HCT116 (cell line): ENCODE data around the gene HBG2.

Experiments
- EZH2 ChIP-seq: fragments of 200-600 bp; sonication (generic); IDR thresholded peaks from 2 replicates; pipeline ENCODE4 v1.6.1; 2017; ENCODE audit warnings: antibody characterized with exemption, mixed run types
- SP1 ChIP-seq: IDR thresholded peaks from 2 replicates; pipeline ENCODE4 v1.6.1; 2012; ENCODE audit warnings: low read depth
- SRF ChIP-seq: IDR thresholded peaks from 2 replicates; pipeline ENCODE4 v1.6.1; 2012; ENCODE audit warnings: low read depth
- TF ChIP-seq, protein P1 (sequence below), 3 experiments: fragments of 200-600 bp in 1 of 3; sonication (generic) in 1 of 3; IDR thresholded peaks in 2 of 3; conservative IDR thresholded peaks in 1 of 3; 2 replicates each; pipeline ENCODE4 v1.5.1; 2012 to 2017; ENCODE audit warnings: low read depth in 2 of 3, low read length in 2 of 3, antibody characterized with exemption in 1 of 3, borderline replicate concordance in 1 of 3, control low read depth in 1 of 3, mild to moderate bottlenecking in 1 of 3, mixed read lengths in 1 of 3, mixed run types in 1 of 3, moderate library complexity in 1 of 3; ENCODE audit not compliant: insufficient read depth in 1 of 3
- TF ChIP-seq, protein P2 (sequence below): IDR thresholded peaks from 2 replicates; pipeline ENCODE4 v1.6.1; 2012; ENCODE audit warnings: low read depth

DNA sequence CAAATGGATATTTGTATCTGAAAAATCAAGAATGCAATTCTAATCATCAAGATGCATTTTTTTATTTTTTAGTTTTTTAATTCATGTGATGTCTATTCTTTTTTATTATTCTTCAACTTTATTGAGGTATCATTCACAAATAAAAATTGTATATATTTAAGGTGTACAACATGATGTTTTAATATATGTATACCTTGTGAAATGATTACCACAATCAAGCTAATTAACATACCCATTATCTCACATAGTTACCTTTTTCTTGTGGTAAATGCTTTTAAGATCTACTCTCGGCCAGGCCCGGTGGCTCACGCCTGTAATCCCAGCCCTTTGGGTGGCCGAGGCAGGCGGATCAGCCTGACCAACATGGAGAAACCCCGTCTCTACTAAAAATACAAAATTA is 31.4 kb downstream of the HBG2 start:
- no peak for TF ChIP-seq EZH2
- no peak for TF ChIP-seq SRF
- TF ChIP-seq, protein P1, sequence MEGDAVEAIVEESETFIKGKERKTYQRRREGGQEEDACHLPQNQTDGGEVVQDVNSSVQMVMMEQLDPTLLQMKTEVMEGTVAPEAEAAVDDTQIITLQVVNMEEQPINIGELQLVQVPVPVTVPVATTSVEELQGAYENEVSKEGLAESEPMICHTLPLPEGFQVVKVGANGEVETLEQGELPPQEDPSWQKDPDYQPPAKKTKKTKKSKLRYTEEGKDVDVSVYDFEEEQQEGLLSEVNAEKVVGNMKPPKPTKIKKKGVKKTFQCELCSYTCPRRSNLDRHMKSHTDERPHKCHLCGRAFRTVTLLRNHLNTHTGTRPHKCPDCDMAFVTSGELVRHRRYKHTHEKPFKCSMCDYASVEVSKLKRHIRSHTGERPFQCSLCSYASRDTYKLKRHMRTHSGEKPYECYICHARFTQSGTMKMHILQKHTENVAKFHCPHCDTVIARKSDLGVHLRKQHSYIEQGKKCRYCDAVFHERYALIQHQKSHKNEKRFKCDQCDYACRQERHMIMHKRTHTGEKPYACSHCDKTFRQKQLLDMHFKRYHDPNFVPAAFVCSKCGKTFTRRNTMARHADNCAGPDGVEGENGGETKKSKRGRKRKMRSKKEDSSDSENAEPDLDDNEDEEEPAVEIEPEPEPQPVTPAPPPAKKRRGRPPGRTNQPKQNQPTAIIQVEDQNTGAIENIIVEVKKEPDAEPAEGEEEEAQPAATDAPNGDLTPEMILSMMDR (IDR thresholded peaks at IDR 0.05 in 2 of 3, conservative IDR thresholded peaks at IDR 0.05 in 1 of 3; ENCODE audit: borderline replicate concordance in 1 of 3, insufficient read depth in 1 of 3, low read depth in 2 of 3, low read length in 2 of 3), result no peak
- TF ChIP-seq, protein P2, sequence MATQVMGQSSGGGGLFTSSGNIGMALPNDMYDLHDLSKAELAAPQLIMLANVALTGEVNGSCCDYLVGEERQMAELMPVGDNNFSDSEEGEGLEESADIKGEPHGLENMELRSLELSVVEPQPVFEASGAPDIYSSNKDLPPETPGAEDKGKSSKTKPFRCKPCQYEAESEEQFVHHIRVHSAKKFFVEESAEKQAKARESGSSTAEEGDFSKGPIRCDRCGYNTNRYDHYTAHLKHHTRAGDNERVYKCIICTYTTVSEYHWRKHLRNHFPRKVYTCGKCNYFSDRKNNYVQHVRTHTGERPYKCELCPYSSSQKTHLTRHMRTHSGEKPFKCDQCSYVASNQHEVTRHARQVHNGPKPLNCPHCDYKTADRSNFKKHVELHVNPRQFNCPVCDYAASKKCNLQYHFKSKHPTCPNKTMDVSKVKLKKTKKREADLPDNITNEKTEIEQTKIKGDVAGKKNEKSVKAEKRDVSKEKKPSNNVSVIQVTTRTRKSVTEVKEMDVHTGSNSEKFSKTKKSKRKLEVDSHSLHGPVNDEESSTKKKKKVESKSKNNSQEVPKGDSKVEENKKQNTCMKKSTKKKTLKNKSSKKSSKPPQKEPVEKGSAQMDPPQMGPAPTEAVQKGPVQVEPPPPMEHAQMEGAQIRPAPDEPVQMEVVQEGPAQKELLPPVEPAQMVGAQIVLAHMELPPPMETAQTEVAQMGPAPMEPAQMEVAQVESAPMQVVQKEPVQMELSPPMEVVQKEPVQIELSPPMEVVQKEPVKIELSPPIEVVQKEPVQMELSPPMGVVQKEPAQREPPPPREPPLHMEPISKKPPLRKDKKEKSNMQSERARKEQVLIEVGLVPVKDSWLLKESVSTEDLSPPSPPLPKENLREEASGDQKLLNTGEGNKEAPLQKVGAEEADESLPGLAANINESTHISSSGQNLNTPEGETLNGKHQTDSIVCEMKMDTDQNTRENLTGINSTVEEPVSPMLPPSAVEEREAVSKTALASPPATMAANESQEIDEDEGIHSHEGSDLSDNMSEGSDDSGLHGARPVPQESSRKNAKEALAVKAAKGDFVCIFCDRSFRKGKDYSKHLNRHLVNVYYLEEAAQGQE, result no peak
- no peak for TF ChIP-seq SP1
